ENCODE data around the gene PIGS. TPM values are rescaled to one million over a fixed set of nuclear protein-coding genes. Genes with fewer than 3 reads are reported as not detected.

PIGS gene
- total RNA-seq, 4 donors from 2014 or later = 47.0 to 188 (median 107) TPM

- H3K4me1 ChIP-seq = peaks cover 0 to 29% (median 15%) of the 10 kb centered on the region in 4 donors
- no peak for TF ChIP-seq CTCF (IDR thresholded peaks at IDR 0.05)
- no peak for TF ChIP-seq POLR2A (IDR thresholded peaks at IDR 0.05)
- peak overlapping the region in 2 of 4 donors; percentile 12 to 79 for H3K27ac ChIP-seq
Measured at GRCh38 chr17:28549236-28550132, 21.8 kb downstream of the PIGS start.

GRCh38 chr17:28548417-28549130, 22.8 kb downstream of the PIGS start:
- Histone ChIP-seq H3K4me3 (no peak overlapping the region), H3K27me3 (no peaks in the 10 kb centered on the region), H3K27ac (peak overlapping the region in 1 of 4 donors; percentile 79), H3K4me1 (peaks cover 0 to 29% (median 15%) of the 10 kb centered on the region in 4 donors), H3K36me3 (peaks cover 0 to 11% (median 0%) of the 10 kb centered on the region in 3 donors), H3K9me3 (no peaks in the 10 kb centered on the region)
- no peak for TF ChIP-seq POLR2A (IDR thresholded peaks at IDR 0.05)
- no peak for TF ChIP-seq CTCF (IDR thresholded peaks at IDR 0.05)
- no peak for DNase-seq

More at GRCh38 chr17:28549236-28550132, 21.8 kb downstream of the PIGS start:
- Histone ChIP-seq H3K4me3 (no peak overlapping the region), H3K36me3 (peaks cover 0 to 21% (median 0%) of the 10 kb centered on the region in 3 donors), H3K9me3 (no peaks in the 10 kb centered on the region), H3K27me3 (no peaks in the 10 kb centered on the region)
- DNase-seq = peak; percentile 39 to 57 (median 53)

- peaks cover 0 to 7% (median 0%) of the 10 kb centered on the region in 3 donors for H3K36me3 ChIP-seq
- H3K27me3 ChIP-seq = no peaks in the 10 kb centered on the region
- TF ChIP-seq POLR2A (IDR thresholded peaks at IDR 0.05) (no peak), CTCF (IDR thresholded peaks at IDR 0.05) (peak; percentile 69 to 94 (median 88))
- peak overlapping the region in 1 of 4 donors; percentile 11 for H3K4me3 ChIP-seq
- DNase-seq = peak; percentile 65 to 89 (median 86)
- H3K4me1 ChIP-seq = peaks cover 0 to 29% (median 15%) of the 10 kb centered on the region in 4 donors
- H3K9me3 ChIP-seq = no peaks in the 10 kb centered on the region
- H3K27ac ChIP-seq = peak overlapping the region; percentile 7 to 79 (median 64)
Measured at GRCh38 chr17:28547623-28548416, 23.5 kb downstream of the PIGS start.

- no peaks in the 10 kb centered on the region for H3K27me3 ChIP-seq
- no peak for DNase-seq
- TF ChIP-seq POLR2A (IDR thresholded peaks at IDR 0.05) = no peak
- TF ChIP-seq CTCF (IDR thresholded peaks at IDR 0.05) = no peak
- peaks cover 0 to 7% (median 0%) of the 10 kb centered on the region in 3 donors for H3K36me3 ChIP-seq
- no peak overlapping the region for H3K4me3 ChIP-seq
- H3K27ac ChIP-seq = peak overlapping the region in 2 of 4 donors; percentile 71 to 79
- no peaks in the 10 kb centered on the region for H3K9me3 ChIP-seq
- H3K4me1 ChIP-seq = peaks cover 0 to 29% (median 15%) of the 10 kb centered on the region in 4 donors
Measured at GRCh38 chr17:28547096-28547622, 24.2 kb downstream of the PIGS start.
